Measurements from ENCODE around the gene CDH16.
"Not testable (repeated sequence)": the region's sequence is repeated elsewhere in the genome, so short reads cannot be mapped to it uniquely, and the experiment has no call there.

The CDH16 gene

GRCh38 chr16:66899310-66899944 is 19.3 kb downstream of the CDH16 start:
- DNase-seq (ENCODE audit: low read depth, low spot score): no peak
- no peak overlapping the region for H3K4me3 ChIP-seq (ENCODE audit: low read depth, low read length)
- TF ChIP-seq CTCF (IDR thresholded peaks at IDR 0.05; ENCODE audit: insufficient read depth, low read length, missing control alignments): no peak
- ChIA-PET POLR2A (no interaction called here), CTCF (interaction anchor here (1.1 to 24.6 kb wide), 6 partner anchors 10 to 44 kb away, joined by 4 to 350 read pairs (median 68); partner anchors contain the start of genes CDH16, PDP2 and RRAD)

GRCh38 chr16:66898933-66899309 is 19.8 kb downstream of the CDH16 start:
- TF ChIP-seq CTCF (IDR thresholded peaks at IDR 0.05; ENCODE audit: insufficient read depth, low read length, missing control alignments): no peak
- no peak overlapping the region for H3K4me3 ChIP-seq (ENCODE audit: low read depth, low read length)
- no peak for DNase-seq (ENCODE audit: low read depth, low spot score)
- POLR2A ChIA-PET: interaction anchor here (1.3 kb wide), 1 partner anchor 30 kb away, joined by 3 read pairs; no protein-coding TSS in a partner anchor
- CTCF ChIA-PET: interaction anchor here (1.2 to 24.6 kb wide), 7 partner anchors 11 to 58 kb away, joined by 4 to 350 read pairs (median 66); partner anchors contain the start of genes CDH16, PDP2 and RRAD

GRCh38 chr16:66898207-66898606 is 20.5 kb downstream of the CDH16 start:
- CTCF ChIA-PET: interaction anchor here (1.1 to 24.6 kb wide), 10 partner anchors 12 to 257 kb away, joined by 3 to 350 read pairs (median 17); partner anchors contain the start of genes CDH16, PDP2 and RRAD
- H3K4me3 ChIP-seq (ENCODE audit: low read depth, low read length): no peak overlapping the region
- no peak for TF ChIP-seq CTCF (IDR thresholded peaks at IDR 0.05; ENCODE audit: insufficient read depth, low read length, missing control alignments)
- DNase-seq (ENCODE audit: low read depth, low spot score): no peak
- POLR2A ChIA-PET: interaction anchor here (1.3 kb wide), 1 partner anchor 31 kb away, joined by 3 read pairs; no protein-coding TSS in a partner anchor

GRCh38 chr16:66896682-66897081 is 22.0 kb downstream of the CDH16 start:
- H3K4me3 ChIP-seq (ENCODE audit: low read depth, low read length); POLR2A ChIA-PET; DNase-seq (ENCODE audit: low read depth, low spot score): not testable (repeated sequence)
- CTCF ChIA-PET: interaction anchor here (1.1 to 24.6 kb wide), 13 partner anchors 10 to 289 kb away, joined by 3 to 350 read pairs (median 21); partner anchors contain the start of genes CDH16, CES3, PDP2 and RRAD

GRCh38 chr16:66895999-66896398 is 22.7 kb downstream of the CDH16 start:
- DNase-seq (ENCODE audit: low read depth, low spot score): no peak
- CTCF ChIA-PET: interaction anchor here (1.0 to 24.6 kb wide), 23 partner anchors 8 to 289 kb away, joined by 3 to 350 read pairs (median 10); partner anchors contain the start of genes CDH16, CES3, CIAO2B and NAE1
- no peak overlapping the region for H3K4me3 ChIP-seq (ENCODE audit: low read depth, low read length)
- TF ChIP-seq CTCF (IDR thresholded peaks at IDR 0.05; ENCODE audit: insufficient read depth, low read length, missing control alignments): no peak
- POLR2A ChIA-PET: interaction anchor here (1.2 kb wide), 1 partner anchor 39 kb away, joined by 3 read pairs; no protein-coding TSS in a partner anchor

- H3K4me3 ChIP-seq (ENCODE audit: low read depth, low read length): no peak overlapping the region
- TF ChIP-seq CTCF (IDR thresholded peaks at IDR 0.05; ENCODE audit: insufficient read depth, low read length, missing control alignments): no peak
- ChIA-PET CTCF (interaction anchor here (1.0 to 24.6 kb wide), 36 partner anchors 8 to 390 kb away, joined by 3 to 350 read pairs (median 7); partner anchors contain the start of genes CDH16, CES3, CIAO2B and MATCAP1), POLR2A (interaction anchor here (1.1 to 1.2 kb wide), 2 partner anchors 33 to 39 kb away, joined by 3 to 4 read pairs; no protein-coding TSS in a partner anchor)
- no peak for DNase-seq (ENCODE audit: low read depth, low spot score)
Observed at GRCh38 chr16:66895689-66895979, 23.1 kb downstream of the CDH16 start.

All from AG04449 (cell line).